Esophagus squamous epithelium (tissue), 5 donors: ENCODE results near the gene RAB44. TPM values are rescaled to one million over a fixed set of nuclear protein-coding genes. Genes with fewer than 3 reads are reported as not detected.

Source experiments
- DNase-seq: peaks from one replicate; lab custom pipeline; 2025; lab: John Stamatoyannopoulos, UW
- H3K27ac ChIP-seq, 4 donors: fragments of 200-600 bp; sonication (generic); one replicate each; pipeline ENCODE4 v1.5.1; 2016 to 2019; ENCODE audit warnings: mild to moderate bottlenecking in 1 of 4
- H3K27me3 ChIP-seq, 4 donors: fragments of 200-600 bp; sonication (generic); 1 replicate in 3 of 4; 2 replicates in 1 of 4; pipeline versions ENCODE4 v1.5.1 to v1.6.0; 2017 to 2021; ENCODE audit warnings: antibody characterized with exemption in 1 of 4
- H3K36me3 ChIP-seq, 3 donors: fragments of 200-600 bp; sonication (generic); one replicate each; pipeline ENCODE4 v1.5.1; 2016 to 2019
- H3K4me1 ChIP-seq, 3 donors: fragments of 200-600 bp; sonication (generic); one replicate each; pipeline ENCODE4 v1.5.1; 2017 to 2019
- H3K4me3 ChIP-seq, 4 donors: fragments of 200-600 bp; sonication (generic); 1 replicate in 3 of 4; 2 replicates in 1 of 4; pipeline ENCODE4 v1.5.1; 2016 to 2019; ENCODE audit warnings: mild to moderate bottlenecking in 2 of 4, moderate library complexity in 1 of 4
- H3K9me3 ChIP-seq, 3 donors: fragments of 200-600 bp; sonication (generic); one replicate each; pipeline ENCODE4 v1.5.1; 2016 to 2019
- CTCF ChIP-seq, 6 experiments: fragments of 450-650 bp in 4 of 6; fragments of 200-600 bp in 2 of 6; sonication (generic) in 2 of 6; IDR thresholded peaks; one replicate each; pipeline ENCODE4 v1.5.1; 2016 to 2019; ENCODE audit warnings: antibody characterized with exemption in 6 of 6, mild to moderate bottlenecking in 4 of 6, moderate library complexity in 4 of 6
- POLR2A ChIP-seq, 4 donors: fragments of 450-650 bp; IDR thresholded peaks; one replicate each; pipeline ENCODE4 v1.6.1; 2017; ENCODE audit warnings: antibody characterized with exemption in 4 of 4, mild to moderate bottlenecking in 4 of 4, moderate library complexity in 3 of 4
- WGBS, 2 donors: methylation state at CpG; one replicate each; pipeline ENCODE4 v1.1.5; 2018; 5-methylcytosine and 5-hydroxymethylcytosine counted together
- intact Hi-C: fragments of 100-400 bp; cut with DNase I; formaldehyde crosslinking; loops from one replicate; pipeline ENCODE4 v1.15.0; 2022
- total RNA-seq, 4 donors: library from RNA; depleted of rRNA; stranded (reverse); fragments of >200 nt; gene quantifications; one replicate each; pipeline ENCODE4 v1.1.0, GENCODE V29; 2016
- donor health status: DM: yes; HTN: yes; CAD: no.

The RAB44 gene
- total RNA-seq, 4 donors from 2014 or later = 0.11 to 0.76 (median 0.18) TPM; not detected in 1

- Histone ChIP-seq H3K9me3 (no peaks in the 10 kb centered on the region), H3K27ac (peak overlapping the region in 2 of 4 donors; percentile 55 to 74), H3K4me3 (no peak overlapping the region), H3K4me1 (peaks cover 19 to 68% (median 47%) of the 10 kb centered on the region in 3 donors), H3K36me3 (no peaks in the 10 kb centered on the region), H3K27me3 (peaks cover 0 to 11% (median 0%) of the 10 kb centered on the region in 4 donors)
- 61 to 64% methylated on average over 4 of the region's 4 CpGs for WGBS, 2 donors
- TF ChIP-seq CTCF (IDR thresholded peaks at IDR 0.05) (no peak), POLR2A (IDR thresholded peaks at IDR 0.05) (no peak)
- no peak for DNase-seq
- intact Hi-C loops = no loop called here
Measured at GRCh38 chr6:36663504-36664446, 33.9 kb upstream of the RAB44 start.

GRCh38 chr6:36665180-36665579 lies 32.4 kb upstream of the RAB44 start:
- WGBS, 2 donors = 84 to 85% methylated on average over 4 of the region's 4 CpGs

GRCh38 chr6:36666287-36666686 lies 31.3 kb upstream of the RAB44 start:
- no peak for DNase-seq
- H3K27me3 ChIP-seq = no peaks in the 10 kb centered on the region
- intact Hi-C loops = no loop called here
- TF ChIP-seq POLR2A (IDR thresholded peaks at IDR 0.05) (no peak), CTCF (IDR thresholded peaks at IDR 0.05) (no peak)
- H3K27ac ChIP-seq = peak overlapping the region in 3 of 4 donors; percentile 34 to 53 (median 45)
- no peaks in the 10 kb centered on the region for H3K36me3 ChIP-seq
- H3K4me1 ChIP-seq = peaks cover 11 to 47% (median 35%) of the 10 kb centered on the region in 3 donors
- no peaks in the 10 kb centered on the region for H3K9me3 ChIP-seq
- WGBS, 2 donors = 100% methylated on average over 2 of the region's 2 CpGs
- H3K4me3 ChIP-seq = no peak overlapping the region

More at GRCh38 chr6:36665180-36665579, 32.4 kb upstream of the RAB44 start:
- Histone ChIP-seq H3K27ac (no peak overlapping the region), H3K27me3 (peaks cover 0 to 6% (median 0%) of the 10 kb centered on the region in 4 donors), H3K4me1 (peaks cover 19 to 58% (median 45%) of the 10 kb centered on the region in 3 donors), H3K4me3 (no peak overlapping the region), H3K9me3 (no peaks in the 10 kb centered on the region), H3K36me3 (no peaks in the 10 kb centered on the region)
- no peak for TF ChIP-seq CTCF (IDR thresholded peaks at IDR 0.05)
- TF ChIP-seq POLR2A (IDR thresholded peaks at IDR 0.05) = no peak
- intact Hi-C loops = no loop called here
- no peak for DNase-seq

GRCh38 chr6:36666826-36667591 lies 30.6 kb upstream of the RAB44 start:
- H3K27ac ChIP-seq = peak overlapping the region; percentile 25 to 54 (median 49)
- H3K4me1 ChIP-seq = peaks cover 10 to 40% (median 32%) of the 10 kb centered on the region in 3 donors
- H3K4me3 ChIP-seq = peak overlapping the region in 1 of 4 donors; percentile 12
- H3K27me3 ChIP-seq = no peaks in the 10 kb centered on the region
- intact Hi-C loops = no loop called here
- no peaks in the 10 kb centered on the region for H3K36me3 ChIP-seq
- no peak for DNase-seq
- no peaks in the 10 kb centered on the region for H3K9me3 ChIP-seq
- TF ChIP-seq CTCF (IDR thresholded peaks at IDR 0.05) (no peak), POLR2A (IDR thresholded peaks at IDR 0.05) (no peak)
- WGBS, 2 donors = 30 to 49% methylated on average over 6 to 9 of the region's 9 CpGs
